Measurements from ENCODE around the gene MLLT3.

Gene MLLT3

GRCh38 chr9:20407013-20407412 lies 215.3 kb downstream of the MLLT3 start:
- no peak for DNase-seq

GRCh38 chr9:20406344-20406743 lies 216.0 kb downstream of the MLLT3 start:
- DNase-seq = no peak

- DNase-seq = no peak
Measured at GRCh38 chr9:20405616-20406015, 216.7 kb downstream of the MLLT3 start.

GRCh38 chr9:20405078-20405477 lies 217.2 kb downstream of the MLLT3 start:
- no peak for DNase-seq

GRCh38 chr9:20404192-20404813 lies 218.0 kb downstream of the MLLT3 start:
- no peak for DNase-seq

- no peak for DNase-seq
Measured at GRCh38 chr9:20403346-20403745, 219.0 kb downstream of the MLLT3 start.

GRCh38 chr9:20402273-20402875 lies 219.9 kb downstream of the MLLT3 start:
- no peak for DNase-seq

- DNase-seq = no peak
Measured at GRCh38 chr9:20398536-20399338, 223.6 kb downstream of the MLLT3 start.

GRCh38 chr9:20397348-20397747 lies 225.0 kb downstream of the MLLT3 start:
- no peak for DNase-seq

- no peak for DNase-seq
Measured at GRCh38 chr9:20396509-20396908, 225.8 kb downstream of the MLLT3 start.

GRCh38 chr9:20395651-20396050 lies 226.6 kb downstream of the MLLT3 start:
- no peak for DNase-seq

GRCh38 chr9:20394969-20395368 lies 227.3 kb downstream of the MLLT3 start:
- no peak for DNase-seq

- DNase-seq = no peak
Measured at GRCh38 chr9:20391208-20391607, 231.1 kb downstream of the MLLT3 start.

GRCh38 chr9:20390400-20390799 lies 231.9 kb downstream of the MLLT3 start:
- DNase-seq = no peak

GRCh38 chr9:20387062-20387461 lies 235.2 kb downstream of the MLLT3 start:
- no peak for DNase-seq

- DNase-seq = no peak
Measured at GRCh38 chr9:20384642-20385041, 237.7 kb downstream of the MLLT3 start.

- no peak for DNase-seq
Measured at GRCh38 chr9:20382460-20383071, 239.7 kb downstream of the MLLT3 start.

GRCh38 chr9:20380546-20380945 lies 241.8 kb downstream of the MLLT3 start:
- no peak for DNase-seq

GRCh38 chr9:20379804-20380225 lies 242.5 kb downstream of the MLLT3 start:
- DNase-seq = no peak

GRCh38 chr9:20378851-20379250 lies 243.4 kb downstream of the MLLT3 start:
- DNase-seq = no peak

- no peak for DNase-seq
Measured at GRCh38 chr9:20377790-20378189, 244.5 kb downstream of the MLLT3 start.

GRCh38 chr9:20376731-20377375 lies 245.4 kb downstream of the MLLT3 start:
- no peak for DNase-seq

- no peak for DNase-seq
Measured at GRCh38 chr9:20376042-20376441, 246.3 kb downstream of the MLLT3 start.

All from NCI-H187 (cell line).